Upper lobe of left lung (tissue), 6 donors: ENCODE results near the gene CELA2B. TPM values are rescaled to one million over a fixed set of nuclear protein-coding genes. Genes with fewer than 3 reads are reported as not detected.
A peak's percentile ranks its signal among the peaks of the same experiment; 100 is the strongest.
"Not testable (repeated sequence)": the region's sequence is repeated elsewhere in the genome, so short reads cannot be mapped to it uniquely, and the experiment has no call there.

Source experiments
- ATAC-seq, 2 donors: fragments of 200-7000 bp; cut with Tn5 transposase; one replicate each; pipeline ENCODE4 v1.9.1; 2022; ENCODE audit warnings: mild to moderate bottlenecking in 2 of 2, moderate library complexity in 2 of 2; ENCODE audit not compliant: low FRiP score in 2 of 2
- DNase-seq, 2 donors: peaks; one replicate each; pipeline ENCODE4 v3.0.0-alpha.2; 2019 to 2020
- H3K27ac ChIP-seq, 4 donors: fragments of 200-600 bp; sonication (generic); one replicate each; pipeline ENCODE4 v1.5.1; 2016 to 2019
- H3K27me3 ChIP-seq, 4 donors: fragments of 200-600 bp; sonication (generic); one replicate each; pipeline ENCODE4 v1.5.1; 2017 to 2019
- H3K36me3 ChIP-seq, 4 donors: fragments of 200-600 bp; sonication (generic); one replicate each; pipeline ENCODE4 v1.5.1; 2016 to 2019
- H3K4me1 ChIP-seq, 4 donors: fragments of 200-600 bp; sonication (generic); one replicate each; pipeline ENCODE4 v1.5.1; 2018 to 2019
- H3K4me3 ChIP-seq, 4 donors: fragments of 200-600 bp; sonication (generic); one replicate each; pipeline ENCODE4 v1.5.1; 2017 to 2019; ENCODE audit warnings: mild to moderate bottlenecking in 2 of 4, moderate library complexity in 1 of 4
- H3K9me3 ChIP-seq, 4 donors: fragments of 200-600 bp; sonication (generic); one replicate each; pipeline ENCODE4 v1.5.1; 2018 to 2019
- CTCF ChIP-seq, 6 experiments: fragments of 450-650 bp in 4 of 6; fragments of 200-600 bp in 2 of 6; sonication (generic) in 2 of 6; IDR thresholded peaks; one replicate each; pipeline ENCODE4 v1.5.1; 2016 to 2019; ENCODE audit warnings: antibody characterized with exemption in 6 of 6
- EP300 ChIP-seq, 4 donors: sonication (generic); formaldehyde crosslinking; IDR thresholded peaks; one replicate each; pipeline ENCODE4 v1.5.1; 2017; ENCODE audit warnings: antibody characterized with exemption in 4 of 4, control low read depth in 2 of 4
- POLR2A ChIP-seq, 4 donors: fragments of 450-650 bp; IDR thresholded peaks; one replicate each; pipeline ENCODE4 v1.5.1; 2016 to 2017; ENCODE audit warnings: antibody characterized with exemption in 4 of 4, mild to moderate bottlenecking in 2 of 4
- POLR2AphosphoS5 ChIP-seq, 2 donors: sonication (generic); formaldehyde crosslinking; IDR thresholded peaks; one replicate each; pipeline ENCODE4 v1.5.1; 2017; ENCODE audit warnings: antibody characterized with exemption in 2 of 2
- WGBS, 2 donors: methylation state at CpG; one replicate each; pipeline ENCODE4 v1.1.5; 2017 to 2018; 5-methylcytosine and 5-hydroxymethylcytosine counted together
- total RNA-seq, 6 donors: library from RNA; depleted of rRNA in 4 of 6; stranded (reverse); fragments of >200 nt in 4 of 6; gene quantifications; one replicate each; pipeline versions ENCODE4 v1.1.0 to v1.2.1, GENCODE V29; 2016 to 2021
- donor health status: DM: no; HTN: no; CAD: no; lungs with moderate emphysema.
- donor health status: DM: no; HTN: yes; CAD: no; lungs with severe emphysema.

Gene CELA2B
- total RNA-seq, 6 donors from 2014 or later, result 0.91 to 1.8 (median 1.3) TPM; not detected in 3

DNA sequence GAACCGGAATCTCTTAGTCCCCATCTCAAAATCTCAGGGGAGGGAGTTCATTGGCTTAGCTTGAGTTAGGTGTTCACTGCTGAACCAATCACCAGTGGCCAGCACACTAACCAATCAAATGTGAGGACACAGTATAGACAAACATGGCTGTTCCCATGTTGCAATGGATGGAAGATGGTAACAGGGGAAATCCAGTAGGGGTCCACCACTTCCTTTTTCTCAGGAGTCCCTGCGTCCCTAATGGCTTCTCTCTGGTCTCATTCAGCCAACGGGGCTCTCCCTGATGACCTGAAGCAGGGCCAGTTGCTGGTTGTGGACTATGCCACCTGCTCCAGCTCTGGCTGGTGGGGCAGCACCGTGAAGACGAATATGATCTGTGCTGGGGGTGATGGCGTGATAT is 9.7 kb downstream of the CELA2B start:
- Histone ChIP-seq H3K4me1 (no peaks in the 10 kb centered on the region), H3K4me3 (no peak overlapping the region), H3K9me3 (no peaks in the 10 kb centered on the region), H3K27ac (no peak overlapping the region), H3K36me3 (peaks cover 0 to 9% (median 0%) of the 10 kb centered on the region in 4 donors), H3K27me3 (no peaks in the 10 kb centered on the region)
- WGBS, 2 donors, result 93 to 98% methylated on average over 6 of the region's 6 CpGs
- TF ChIP-seq POLR2A (IDR thresholded peaks at IDR 0.05) (no peak), CTCF (IDR thresholded peaks at IDR 0.05) (no peak), POLR2AphosphoS5 (IDR thresholded peaks at IDR 0.05) (no peak), EP300 (IDR thresholded peaks at IDR 0.05) (no peak)
- ATAC-seq (no peak), DNase-seq (no peak)

GRCh38 chr1:15486844-15487610 is 11.1 kb downstream of the CELA2B start:
- not testable (repeated sequence) for H3K4me1 ChIP-seq, H3K9me3 ChIP-seq, H3K27ac ChIP-seq, ATAC-seq, H3K4me3 ChIP-seq, H3K27me3 ChIP-seq, H3K36me3 ChIP-seq
- 95 to 96% methylated on average over 16 to 17 of the region's 17 CpGs for WGBS, 2 donors
- peak in 1 of 2 donors; percentile 49 for DNase-seq

DNA sequence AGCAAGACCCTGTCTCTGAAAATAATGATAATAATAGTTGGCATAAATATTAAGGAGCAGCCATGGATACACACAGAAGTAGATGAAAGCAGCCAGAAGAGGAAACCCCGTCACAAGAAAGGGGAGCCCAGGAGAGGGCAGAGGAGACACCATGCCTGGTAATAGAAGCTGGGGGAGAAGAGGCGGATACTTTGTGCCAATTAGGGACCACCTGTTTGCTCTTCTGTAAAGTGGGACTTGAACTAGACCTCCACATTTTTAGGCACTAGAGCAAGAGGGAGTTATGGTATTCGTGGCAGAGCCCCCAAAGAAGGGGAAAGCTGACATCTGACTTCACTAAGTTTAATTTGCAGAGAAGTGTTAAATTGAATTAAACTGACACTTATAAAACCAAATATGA is 12.5 kb downstream of the CELA2B start:
- DNase-seq (no peak), ATAC-seq (no peak)
- WGBS, 2 donors, result 89% methylated on average over 3 of the region's 3 CpGs
- no peak for TF ChIP-seq EP300 (IDR thresholded peaks at IDR 0.05)
- no peak for TF ChIP-seq CTCF (IDR thresholded peaks at IDR 0.05)
- no peak for TF ChIP-seq POLR2AphosphoS5 (IDR thresholded peaks at IDR 0.05)
- no peak for TF ChIP-seq POLR2A (IDR thresholded peaks at IDR 0.05)
- no peaks in the 10 kb centered on the region for H3K27me3 ChIP-seq
- H3K9me3 ChIP-seq, result no peaks in the 10 kb centered on the region
- no peak overlapping the region for H3K4me3 ChIP-seq
- H3K27ac ChIP-seq, result no peak overlapping the region
- H3K36me3 ChIP-seq, result peaks cover 0 to 21% (median 10%) of the 10 kb centered on the region in 4 donors
- no peaks in the 10 kb centered on the region for H3K4me1 ChIP-seq

DNA sequence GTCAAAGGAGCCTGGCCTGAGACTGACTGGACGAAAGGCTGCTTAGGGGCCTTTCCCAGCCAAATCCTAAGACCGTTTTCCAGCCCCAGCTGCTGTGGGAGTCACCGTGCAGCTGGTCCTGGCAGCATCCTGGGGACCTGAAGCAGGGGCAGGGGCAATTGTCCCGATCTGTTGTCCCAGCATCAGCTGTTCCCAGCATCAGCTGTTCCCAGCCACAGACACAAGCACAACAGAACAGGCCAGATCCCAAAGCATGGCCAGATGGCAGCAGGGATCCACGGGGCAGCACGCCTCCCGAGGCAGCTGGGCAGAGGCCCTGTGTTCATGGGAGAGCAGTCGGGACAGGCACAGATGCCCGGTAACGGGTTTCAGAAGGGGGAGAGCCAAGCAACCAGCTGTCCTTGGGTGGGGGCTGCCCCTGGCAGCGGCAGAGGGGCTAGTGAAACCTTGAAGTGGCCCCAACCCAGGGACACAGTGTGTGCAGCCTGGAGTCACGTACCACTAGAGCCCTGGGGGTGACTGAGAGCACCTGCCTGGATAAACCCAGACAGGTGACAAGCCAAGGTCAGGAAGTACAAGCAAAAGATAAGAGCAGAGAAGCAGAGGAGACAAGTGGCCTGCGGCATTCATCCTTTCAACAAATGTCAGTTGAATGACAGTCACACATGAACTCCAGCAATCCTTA is 13.3 kb downstream of the CELA2B start:
- no peak for TF ChIP-seq EP300 (IDR thresholded peaks at IDR 0.05)
- no peak for TF ChIP-seq CTCF (IDR thresholded peaks at IDR 0.05)
- TF ChIP-seq POLR2AphosphoS5 (IDR thresholded peaks at IDR 0.05), result no peak
- no peak for TF ChIP-seq POLR2A (IDR thresholded peaks at IDR 0.05)
- Histone ChIP-seq H3K36me3 (peaks cover 0 to 29% (median 16%) of the 10 kb centered on the region in 4 donors), H3K27me3 (no peaks in the 10 kb centered on the region), H3K4me1 (no peaks in the 10 kb centered on the region), H3K9me3 (no peaks in the 10 kb centered on the region), H3K27ac (no peak overlapping the region), H3K4me3 (no peak overlapping the region)
- ATAC-seq (no peak), DNase-seq (no peak)
- WGBS, 2 donors, result 77 to 88% methylated on average over 11 to 13 of the region's 13 CpGs

DNA sequence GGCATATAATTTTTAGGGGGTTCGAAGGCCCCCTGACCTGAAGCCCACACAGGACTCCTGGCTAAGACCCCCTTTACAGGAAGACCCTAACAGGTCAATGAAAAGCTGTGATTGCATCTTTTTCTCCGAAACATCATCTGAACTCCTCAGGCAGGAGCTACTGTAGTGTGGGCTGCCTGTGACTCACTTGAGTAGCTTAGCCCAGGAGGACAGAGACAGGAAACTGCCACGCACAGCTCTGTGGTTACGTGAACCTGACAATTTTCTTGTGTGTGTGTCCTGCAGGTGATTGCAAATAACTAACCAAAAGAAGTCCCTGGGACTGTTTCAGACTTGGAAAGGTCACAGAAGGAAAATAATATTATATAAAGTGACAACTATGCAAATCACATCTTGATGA is 15.1 kb downstream of the CELA2B start:
- 84 to 87% methylated on average over 4 of the region's 4 CpGs for WGBS, 2 donors
- not testable (repeated sequence) for H3K27me3 ChIP-seq, DNase-seq, H3K4me3 ChIP-seq, H3K27ac ChIP-seq, ATAC-seq, H3K9me3 ChIP-seq, H3K4me1 ChIP-seq
- H3K36me3 ChIP-seq, result peaks cover 0 to 37% (median 20%) of the 10 kb centered on the region in 4 donors
